Measurements from ENCODE around the gene FAM20C.

DNA sequence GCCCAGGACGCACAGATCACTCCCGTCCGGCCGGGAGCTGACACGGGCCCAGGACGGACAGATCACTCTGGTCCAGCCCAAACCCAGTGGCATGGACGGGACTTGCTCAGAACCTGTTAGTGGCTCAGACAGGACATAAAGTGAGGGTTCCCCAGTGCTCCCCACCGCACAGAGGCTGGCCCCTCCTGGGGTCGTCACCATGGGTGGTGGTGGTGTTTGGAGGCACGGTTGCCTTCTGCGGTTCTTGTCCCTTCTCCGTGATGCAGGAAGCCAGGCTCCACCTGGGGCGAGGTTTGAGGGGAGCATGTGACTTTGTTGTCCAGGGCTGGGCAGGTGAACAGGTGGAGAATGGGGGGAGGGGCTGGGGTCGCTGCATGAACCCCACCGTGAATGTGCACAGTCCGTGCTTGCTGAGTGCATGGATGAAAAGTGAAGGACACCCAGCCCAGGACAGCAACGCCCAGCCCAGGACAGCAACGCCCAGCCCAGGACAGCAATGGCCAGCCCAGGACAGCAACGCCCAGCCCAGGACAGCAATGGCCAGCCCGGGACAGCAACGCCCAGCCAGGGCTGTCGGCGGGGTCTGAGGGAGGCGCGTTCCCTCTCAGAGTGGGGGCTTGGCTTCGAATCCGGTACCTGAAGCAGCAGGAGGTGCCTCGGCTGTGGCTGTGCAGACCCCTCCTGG is 26.7 kb downstream of the FAM20C start:
- TF ChIP-seq CTCF (IDR thresholded peaks at IDR 0.05) (no peak), POLR2AphosphoS5 (IDR thresholded peaks at IDR 0.05; ENCODE audit: insufficient read depth in 1 of 2, low read depth in 1 of 2) (no peak)
